Activated naive CD8-positive, alpha-beta T cell treated with anti-CD3 and anti-CD28 coated beads, Interleukin-2, amount 10 ng/mL, durations not matched to agents 7 days and 5 days (primary cell): Measurements from ENCODE around the gene PARPBP. TPM values are rescaled to one million over a fixed set of nuclear protein-coding genes. Genes with fewer than 3 reads are reported as not detected.
"Not testable (repeated sequence)": the region's sequence is repeated elsewhere in the genome, so short reads cannot be mapped to it uniquely, and the experiment has no call there.

Source experiments
- ATAC-seq: fragments of 150-1000 bp; cut with Tn5 transposase; one replicate; pipeline ENCODE4 v1.10.0; 2021; ENCODE audit warnings: low read depth, moderate library complexity
- POLR2A ChIA-PET: fragments of 350-600 bp; sonication (Branson Sonifier 250); formaldehyde crosslinking; loops from one replicate; lab custom pipeline; 2021; ENCODE audit warnings: antibody characterized with exemption; lab: Charles Lee
- DNase-seq: peaks from one replicate; pipeline ENCODE4 v3.0.0; 2021
- H3K27ac Mint-ChIP-seq: one replicate; pipeline ENCODE4 v1.8.0; 2022; ENCODE audit warnings: mild to moderate bottlenecking, mixed read lengths
- H3K27me3 Mint-ChIP-seq: one replicate; pipeline ENCODE4 v1.8.0; 2022; ENCODE audit warnings: mild to moderate bottlenecking, moderate library complexity, mixed read lengths
- H3K36me3 Mint-ChIP-seq: one replicate; pipeline ENCODE4 v1.8.0; 2021; ENCODE audit warnings: mild to moderate bottlenecking, mixed read lengths
- H3K4me1 Mint-ChIP-seq: one replicate; pipeline ENCODE4 v1.8.0; 2021; ENCODE audit warnings: mixed read lengths
- H3K4me3 Mint-ChIP-seq: one replicate; pipeline ENCODE4 v1.8.0; 2022; ENCODE audit warnings: mild to moderate bottlenecking, moderate library complexity, mixed read lengths
- H3K9me3 Mint-ChIP-seq: one replicate; pipeline ENCODE4 v1.8.0; 2021; ENCODE audit warnings: mixed read lengths
- total RNA-seq, 2 experiments: library from RNA; stranded (reverse); gene quantifications; one replicate each; pipeline ENCODE4 v1.2.3, GENCODE V29; 2021

PARPBP gene
- 10 to 100 TPM; 19.0 to 20.5 TPM for total RNA-seq

- peak within 1 kb of the TSS; percentile 94 for H3K27ac Mint-ChIP-seq
- no peaks in the 10 kb centered on the region for H3K27me3 Mint-ChIP-seq
- ATAC-seq (peak; percentile 94), DNase-seq (peak; percentile 94)
- no peaks in the 10 kb centered on the region for H3K9me3 Mint-ChIP-seq
- peak within 1 kb of the TSS; percentile 97 for H3K4me3 Mint-ChIP-seq
- H3K4me1 Mint-ChIP-seq: peaks cover 34% of the 10 kb centered on the region
- POLR2A ChIA-PET: interaction anchor here (1.4 to 3.2 kb wide), 3 partner anchors 58 to 359 kb away, joined by 3 to 19 read pairs (median 3); partner anchors contain the start of genes DRAM1 and WASHC3
- peaks cover 16% of the 10 kb centered on the region for H3K36me3 Mint-ChIP-seq
Measured at GRCh38 chr12:102119674-102120563, at the start of gene PARPBP, which contains the start of gene NUP37. PARPBP (plus strand) TSS chr12:102120183; CDS start chr12:102123889, 3,706 bp downstream. NUP37 (minus strand) TSS chr12:102120114; CDS start chr12:102118518, 1,596 bp downstream.

- H3K27me3 Mint-ChIP-seq, POLR2A ChIA-PET, H3K9me3 Mint-ChIP-seq, H3K4me1 Mint-ChIP-seq, ATAC-seq, DNase-seq, H3K27ac Mint-ChIP-seq, H3K4me3 Mint-ChIP-seq: not testable (repeated sequence)
- H3K36me3 Mint-ChIP-seq: peaks cover 10% of the 10 kb centered on the region
Measured at GRCh38 chr12:102072092-102072491, 47.9 kb upstream of the PARPBP start.

DNA sequence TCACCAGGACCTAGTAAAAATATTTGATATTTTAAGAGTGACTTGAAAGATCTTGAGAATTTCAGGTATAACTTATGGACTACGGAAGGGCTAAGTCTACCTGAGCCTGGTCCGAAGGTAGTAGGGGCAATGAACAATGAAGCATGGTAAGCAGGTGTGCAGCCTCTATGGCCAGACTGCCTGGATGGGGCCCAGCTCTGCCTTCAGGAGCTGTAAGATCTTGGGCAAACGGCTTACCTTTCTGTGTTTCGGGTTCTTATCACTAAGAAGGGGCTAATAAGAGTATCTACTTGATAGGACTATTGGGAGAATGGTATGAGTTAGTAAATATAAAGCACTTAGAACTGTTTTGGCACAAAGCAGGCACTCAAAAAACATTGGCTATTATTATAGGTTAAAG is 39.1 kb upstream of the PARPBP start:
- no peak overlapping the region for H3K27ac Mint-ChIP-seq
- no peak overlapping the region for H3K4me3 Mint-ChIP-seq
- no peak for ATAC-seq
- H3K27me3 Mint-ChIP-seq: no peaks in the 10 kb centered on the region
- no peaks in the 10 kb centered on the region for H3K9me3 Mint-ChIP-seq
- peaks cover 2% of the 10 kb centered on the region for H3K4me1 Mint-ChIP-seq
- H3K36me3 Mint-ChIP-seq: peaks cover 43% of the 10 kb centered on the region
- no peak for DNase-seq
- POLR2A ChIA-PET: no interaction called here

DNA sequence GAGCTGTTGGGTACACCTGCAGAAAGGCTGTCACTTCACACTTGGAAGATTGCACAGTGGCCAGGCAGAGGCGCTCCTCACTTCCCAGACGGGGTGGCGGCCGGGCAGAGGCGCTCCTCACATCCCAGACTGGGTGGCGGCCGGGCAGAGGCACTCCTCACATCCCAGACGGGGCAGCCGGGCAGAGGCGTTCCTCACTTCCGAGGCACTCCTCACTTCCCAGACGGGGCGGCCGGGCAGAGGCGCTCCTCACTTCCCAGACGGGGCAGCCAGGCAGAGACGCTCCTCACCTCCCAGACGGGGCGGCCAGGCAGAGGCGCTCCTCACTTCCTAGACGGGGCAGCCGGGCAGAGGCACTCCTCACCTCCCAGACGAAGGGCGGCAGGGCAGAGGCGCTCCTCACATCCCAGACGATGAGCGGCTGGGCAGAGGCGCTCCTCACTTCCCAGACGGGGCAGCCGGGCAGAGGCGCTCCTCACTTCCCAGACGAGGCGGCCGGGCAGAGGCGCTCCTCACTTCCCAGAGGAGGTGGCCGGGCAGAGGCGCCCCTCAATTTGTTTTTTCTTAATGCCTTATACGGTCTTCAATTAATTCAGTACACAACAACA is 30.7 kb upstream of the PARPBP start:
- H3K27me3 Mint-ChIP-seq, H3K9me3 Mint-ChIP-seq, ATAC-seq, DNase-seq, H3K4me1 Mint-ChIP-seq, POLR2A ChIA-PET, H3K27ac Mint-ChIP-seq, H3K4me3 Mint-ChIP-seq: not testable (repeated sequence)
- peaks cover 32% of the 10 kb centered on the region for H3K36me3 Mint-ChIP-seq

GRCh38 chr12:102093319-102093718 is 26.7 kb upstream of the PARPBP start:
- ATAC-seq: no peak
- peaks cover 24% of the 10 kb centered on the region for H3K36me3 Mint-ChIP-seq
- no peak overlapping the region for H3K27ac Mint-ChIP-seq
- no peaks in the 10 kb centered on the region for H3K4me1 Mint-ChIP-seq
- POLR2A ChIA-PET: no interaction called here
- no peaks in the 10 kb centered on the region for H3K27me3 Mint-ChIP-seq
- no peak overlapping the region for H3K4me3 Mint-ChIP-seq
- peaks cover 4% of the 10 kb centered on the region for H3K9me3 Mint-ChIP-seq
- no peak for DNase-seq

GRCh38 chr12:102095677-102096263 is 24.2 kb upstream of the PARPBP start:
- Mint-ChIP-seq H3K27ac (no peak overlapping the region), H3K9me3 (no peaks in the 10 kb centered on the region), H3K27me3 (no peaks in the 10 kb centered on the region), H3K36me3 (peaks cover 24% of the 10 kb centered on the region), H3K4me3 (no peak overlapping the region), H3K4me1 (no peaks in the 10 kb centered on the region)
- ATAC-seq (peak; percentile 72), DNase-seq (no peak)
- POLR2A ChIA-PET: interaction anchor here (0.7 kb wide), 1 partner anchor 326 kb away, joined by 3 read pairs; no protein-coding TSS in a partner anchor

- H3K27ac Mint-ChIP-seq: no peak overlapping the region
Measured at GRCh38 chr12:102096855-102097254, 23.1 kb upstream of the PARPBP start.

DNA sequence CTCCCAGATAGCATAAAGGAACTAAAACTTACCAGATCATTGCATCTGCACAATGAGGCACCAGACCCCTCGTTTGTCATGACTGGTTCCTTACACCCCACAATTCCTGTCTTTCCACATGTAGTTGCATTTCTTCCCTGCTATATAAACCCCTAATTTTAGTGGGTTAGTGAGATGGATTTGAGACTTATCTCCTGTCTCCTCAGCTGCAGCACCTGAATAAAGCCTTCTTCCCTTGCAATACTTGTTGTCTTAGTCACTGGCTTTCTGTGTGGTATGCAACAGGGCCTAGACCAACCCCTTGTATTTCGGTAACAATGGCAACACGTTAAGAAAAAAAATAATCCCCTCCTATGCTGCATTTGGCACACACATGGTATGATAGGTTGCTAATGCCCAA is 13.1 kb upstream of the PARPBP start:
- DNase-seq (no peak), ATAC-seq (no peak)
- peaks cover 87% of the 10 kb centered on the region for H3K36me3 Mint-ChIP-seq
- H3K27me3 Mint-ChIP-seq: no peaks in the 10 kb centered on the region
- peaks cover 23% of the 10 kb centered on the region for H3K9me3 Mint-ChIP-seq
- POLR2A ChIA-PET: no interaction called here
- H3K27ac Mint-ChIP-seq: no peak overlapping the region
- no peak overlapping the region for H3K4me3 Mint-ChIP-seq
- H3K4me1 Mint-ChIP-seq: peaks cover 2% of the 10 kb centered on the region

More at GRCh38 chr12:102096855-102097254, 23.1 kb upstream of the PARPBP start:
- H3K36me3 Mint-ChIP-seq: peaks cover 23% of the 10 kb centered on the region
- no peak for ATAC-seq
- no peaks in the 10 kb centered on the region for H3K27me3 Mint-ChIP-seq
- no peaks in the 10 kb centered on the region for H3K4me1 Mint-ChIP-seq
- no peak for DNase-seq
- no peak overlapping the region for H3K4me3 Mint-ChIP-seq
- H3K9me3 Mint-ChIP-seq: no peaks in the 10 kb centered on the region
- POLR2A ChIA-PET: no interaction called here

DNA sequence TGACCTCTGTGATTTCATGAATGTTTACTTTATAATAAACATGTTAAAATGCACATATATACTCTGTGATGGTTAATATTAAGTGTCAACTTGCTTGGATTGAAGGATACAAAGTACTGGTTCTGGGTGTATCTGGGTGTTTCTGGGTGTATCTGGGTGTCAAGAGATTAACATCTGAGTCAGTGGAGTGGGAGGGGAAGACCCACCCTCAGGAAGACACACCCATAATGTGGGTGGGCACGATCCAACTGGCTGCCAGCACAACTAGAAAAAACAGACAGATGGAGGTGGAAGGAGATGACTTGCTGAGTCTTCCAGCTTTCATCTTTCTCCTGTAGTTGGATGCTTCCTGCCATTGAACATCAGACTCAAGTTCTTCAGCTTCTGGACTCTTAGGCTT is 12.0 kb upstream of the PARPBP start:
- ATAC-seq (no peak), DNase-seq (no peak)
- Mint-ChIP-seq H3K4me3 (no peak overlapping the region), H3K4me1 (peaks cover 2% of the 10 kb centered on the region), H3K27ac (no peak overlapping the region), H3K27me3 (no peaks in the 10 kb centered on the region), H3K9me3 (peaks cover 23% of the 10 kb centered on the region), H3K36me3 (peaks cover 82% of the 10 kb centered on the region)
- POLR2A ChIA-PET: no interaction called here

DNA sequence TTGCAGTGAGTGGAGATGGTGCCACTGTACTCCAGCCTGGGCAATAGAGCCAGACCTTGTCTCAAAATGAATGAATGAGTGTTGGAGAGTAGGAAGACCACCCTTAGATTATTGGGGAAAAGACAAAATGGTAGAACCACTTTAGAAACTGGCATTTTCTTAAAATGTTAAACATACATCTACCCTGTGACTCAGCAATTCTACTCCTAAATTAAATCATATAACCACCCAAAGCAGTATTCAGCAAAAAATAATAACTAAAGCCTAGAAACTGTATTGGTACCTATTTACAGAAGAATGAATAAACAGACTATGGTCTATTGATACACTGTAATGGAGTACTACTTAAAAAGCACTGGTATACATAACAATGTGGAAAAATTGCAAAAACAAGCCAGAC is 9.2 kb upstream of the PARPBP start:
- peaks cover 55% of the 10 kb centered on the region for H3K36me3 Mint-ChIP-seq
- H3K27me3 Mint-ChIP-seq: no peaks in the 10 kb centered on the region
- no peak for DNase-seq
- H3K9me3 Mint-ChIP-seq: peaks cover 12% of the 10 kb centered on the region
- H3K27ac Mint-ChIP-seq: no peak overlapping the region
- no peak for ATAC-seq
- no peak overlapping the region for H3K4me3 Mint-ChIP-seq
- POLR2A ChIA-PET: no interaction called here
- peaks cover 2% of the 10 kb centered on the region for H3K4me1 Mint-ChIP-seq

- Mint-ChIP-seq H3K4me3 (no peak overlapping the region), H3K9me3 (no peaks in the 10 kb centered on the region), H3K27ac (no peak overlapping the region), H3K27me3 (no peaks in the 10 kb centered on the region), H3K36me3 (peaks cover 31% of the 10 kb centered on the region), H3K4me1 (peaks cover 7% of the 10 kb centered on the region)
- POLR2A ChIA-PET: no interaction called here
- DNase-seq: no peak
- ATAC-seq: no peak
Measured at GRCh38 chr12:102114212-102114611, 5.8 kb upstream of the PARPBP start.

- peaks cover 14% of the 10 kb centered on the region for H3K4me1 Mint-ChIP-seq
- H3K9me3 Mint-ChIP-seq: no peaks in the 10 kb centered on the region
- no peak overlapping the region for H3K4me3 Mint-ChIP-seq
- H3K36me3 Mint-ChIP-seq: peaks cover 18% of the 10 kb centered on the region
- no peak overlapping the region for H3K27ac Mint-ChIP-seq
- no peaks in the 10 kb centered on the region for H3K27me3 Mint-ChIP-seq
- POLR2A ChIA-PET: interaction anchor here (1.5 kb wide), 1 partner anchor 55 kb away, joined by 5 read pairs; the partner anchor contains the start of gene WASHC3
- no peak for ATAC-seq
- no peak for DNase-seq
Measured at GRCh38 chr12:102116392-102116791, 3.6 kb upstream of the PARPBP start.

DNA sequence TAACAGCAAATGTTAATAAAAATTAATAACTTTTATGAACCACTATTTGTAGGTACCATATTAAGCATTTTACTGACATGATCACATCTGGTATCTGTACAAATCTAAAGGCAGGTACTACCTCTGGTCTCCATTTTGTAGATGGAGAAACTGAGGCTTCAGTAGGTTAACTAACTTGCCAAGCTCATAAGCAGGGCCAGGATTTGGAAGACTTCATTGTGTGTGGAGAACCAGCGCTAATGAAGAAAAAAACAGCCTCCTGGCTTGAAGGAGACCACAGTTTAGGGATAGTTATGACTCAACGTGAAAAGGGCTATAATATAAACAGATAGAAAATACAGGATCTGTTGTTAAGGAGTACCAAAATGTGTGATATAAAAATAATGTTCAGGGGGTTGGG is 1.1 kb upstream of the PARPBP start:
- POLR2A ChIA-PET: interaction anchor here (0.9 to 3.2 kb wide), 3 partner anchors 13 to 241 kb away, joined by 3 to 19 read pairs (median 3); partner anchors contain the start of genes DRAM1 and WASHC3
- no peak for ATAC-seq
- H3K4me3 Mint-ChIP-seq: peak overlapping the region; percentile 97
- peaks cover 32% of the 10 kb centered on the region for H3K4me1 Mint-ChIP-seq
- no peak for DNase-seq
- H3K27me3 Mint-ChIP-seq: no peaks in the 10 kb centered on the region
- H3K36me3 Mint-ChIP-seq: peaks cover 13% of the 10 kb centered on the region
- H3K9me3 Mint-ChIP-seq: no peaks in the 10 kb centered on the region
- peak overlapping the region; percentile 38 for H3K27ac Mint-ChIP-seq
